ENCODE data around the gene KDELR3.

KDELR3 gene

DNA sequence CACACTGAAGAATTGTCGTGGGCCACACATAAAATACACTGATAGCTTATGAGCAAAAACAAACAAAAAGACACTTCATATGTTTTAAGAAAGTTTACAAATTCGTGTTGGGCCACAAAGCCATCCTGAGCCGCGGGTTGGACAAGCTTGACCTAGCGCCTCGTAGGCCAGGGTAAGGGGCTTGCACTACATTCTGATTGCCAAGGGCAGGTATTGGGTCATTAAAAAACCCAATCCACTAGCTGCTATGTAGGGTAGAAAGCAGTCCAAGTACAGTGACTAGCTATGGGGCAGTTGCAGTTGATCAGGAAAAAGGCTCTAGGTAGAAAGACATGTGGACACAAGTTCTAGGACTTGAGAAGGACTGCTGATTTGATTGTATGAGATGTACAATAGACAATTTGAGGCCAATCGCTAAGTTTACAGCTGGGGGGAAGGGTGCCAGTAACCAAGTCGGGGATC lies 14.0 kb downstream of the KDELR3 start:
- no peak for DNase-seq (ENCODE audit: low read depth, low spot score)

DNA sequence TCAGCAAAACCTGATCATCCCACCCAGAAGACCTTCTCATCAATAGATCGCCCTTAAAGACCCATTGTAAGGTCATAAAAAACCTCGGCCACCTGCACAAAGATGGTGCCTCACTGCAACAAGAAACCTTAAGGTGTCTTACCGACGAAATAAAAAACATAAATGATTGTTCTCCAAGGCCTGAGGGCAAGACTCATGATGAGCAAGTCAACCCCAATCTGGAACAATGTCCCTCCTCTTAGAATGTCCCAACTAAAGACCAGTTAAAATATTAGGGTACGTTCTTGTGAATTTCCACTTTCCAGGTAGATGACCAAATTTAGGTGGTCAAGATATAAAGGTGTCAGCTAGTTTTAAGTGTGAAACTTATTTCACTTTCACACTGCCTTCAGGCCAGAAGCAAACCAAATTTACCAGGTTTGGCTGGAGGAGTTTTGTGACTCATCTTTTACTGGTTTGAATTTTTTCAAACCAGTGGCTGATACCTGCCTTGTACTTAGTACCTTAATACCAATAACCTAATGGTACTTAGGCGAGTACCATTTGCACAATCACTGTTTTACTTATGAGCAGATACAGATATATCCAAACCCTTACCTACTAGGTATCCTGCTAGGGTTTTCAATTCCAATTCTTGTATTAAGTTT lies 14.9 kb downstream of the KDELR3 start:
- DNase-seq (ENCODE audit: low read depth, low spot score) = no peak

DNA sequence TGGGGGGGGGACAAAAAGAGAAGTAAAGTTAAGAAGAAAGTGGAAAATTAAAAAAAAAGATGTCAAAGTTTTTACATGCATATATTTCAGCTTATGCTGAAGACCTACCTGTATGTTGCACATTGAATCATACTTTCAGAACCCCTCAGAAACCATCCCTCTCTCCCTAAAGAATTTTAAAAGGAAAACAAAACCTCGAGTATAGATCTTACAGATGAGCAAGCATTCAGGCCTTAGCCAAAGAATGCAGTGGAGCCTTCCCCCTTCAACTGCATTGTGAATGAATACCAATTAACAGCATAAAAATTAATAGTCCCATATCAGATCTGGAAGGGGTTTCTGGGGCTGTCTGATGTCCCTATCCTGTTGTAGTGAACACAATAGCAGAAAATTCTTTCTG lies 16.3 kb downstream of the KDELR3 start:
- no peak for DNase-seq (ENCODE audit: low read depth, low spot score)

DNA sequence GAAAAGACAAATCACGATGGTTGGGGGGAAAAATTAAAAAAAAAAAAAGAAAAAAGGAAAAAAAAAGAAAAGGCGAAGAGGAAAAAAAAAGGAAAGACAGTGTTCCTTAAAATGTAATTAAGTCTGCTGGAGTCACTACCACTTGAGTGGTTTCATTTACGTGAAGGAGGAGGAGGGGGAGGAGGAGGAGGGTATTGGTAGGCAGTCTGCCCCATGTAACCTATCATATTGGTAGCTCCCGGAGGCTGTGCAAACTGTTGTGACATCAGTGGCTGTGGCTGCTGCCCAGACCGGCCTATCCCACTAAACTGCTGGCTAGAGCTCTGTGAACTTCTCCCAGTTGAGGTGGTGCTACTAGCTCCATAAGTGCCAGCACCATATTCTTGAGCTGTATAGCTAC lies 17.9 kb downstream of the KDELR3 start:
- no peak for DNase-seq (ENCODE audit: low read depth, low spot score)

DNA sequence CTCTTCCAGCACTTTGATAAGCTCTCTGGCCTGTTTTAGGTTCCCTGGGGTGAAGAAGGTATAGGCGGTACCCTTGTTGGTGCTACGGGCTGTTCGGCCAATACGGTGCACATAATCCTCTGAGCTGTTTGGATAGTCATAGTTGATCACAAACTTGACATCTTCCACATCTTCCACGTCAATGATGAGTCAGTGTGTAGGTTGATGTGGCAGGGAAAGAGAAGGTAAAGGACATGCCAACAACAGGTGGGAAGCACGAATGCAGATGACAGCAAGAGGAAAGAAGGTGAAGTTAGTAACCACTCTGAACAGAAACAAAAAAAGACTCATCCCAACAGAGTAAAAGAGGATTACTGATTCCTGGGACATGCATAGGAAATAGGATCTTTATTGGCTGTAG lies 20.1 kb downstream of the KDELR3 start:
- no peak for DNase-seq (ENCODE audit: low read depth, low spot score)

DNA sequence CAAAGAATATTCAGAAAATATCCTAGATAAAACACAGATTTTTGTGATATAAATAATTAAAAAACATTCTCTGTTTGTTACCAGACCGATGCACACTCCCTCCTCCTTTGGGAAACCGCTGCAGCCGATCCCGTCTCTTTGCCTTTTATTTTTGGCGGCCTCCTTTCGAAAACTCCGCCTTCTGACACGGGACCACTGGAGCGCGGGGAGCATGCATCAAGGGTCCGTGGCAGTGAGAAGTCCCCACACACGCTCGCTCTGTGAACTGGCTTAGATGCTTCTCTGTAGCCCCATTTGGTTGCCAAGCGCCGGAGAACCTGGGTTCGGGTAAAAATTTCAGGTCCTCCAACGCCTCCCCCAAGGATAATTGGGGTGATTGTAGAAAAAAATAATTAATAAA lies 21.2 kb downstream of the KDELR3 start:
- DNase-seq (ENCODE audit: low read depth, low spot score) = no peak

DNA sequence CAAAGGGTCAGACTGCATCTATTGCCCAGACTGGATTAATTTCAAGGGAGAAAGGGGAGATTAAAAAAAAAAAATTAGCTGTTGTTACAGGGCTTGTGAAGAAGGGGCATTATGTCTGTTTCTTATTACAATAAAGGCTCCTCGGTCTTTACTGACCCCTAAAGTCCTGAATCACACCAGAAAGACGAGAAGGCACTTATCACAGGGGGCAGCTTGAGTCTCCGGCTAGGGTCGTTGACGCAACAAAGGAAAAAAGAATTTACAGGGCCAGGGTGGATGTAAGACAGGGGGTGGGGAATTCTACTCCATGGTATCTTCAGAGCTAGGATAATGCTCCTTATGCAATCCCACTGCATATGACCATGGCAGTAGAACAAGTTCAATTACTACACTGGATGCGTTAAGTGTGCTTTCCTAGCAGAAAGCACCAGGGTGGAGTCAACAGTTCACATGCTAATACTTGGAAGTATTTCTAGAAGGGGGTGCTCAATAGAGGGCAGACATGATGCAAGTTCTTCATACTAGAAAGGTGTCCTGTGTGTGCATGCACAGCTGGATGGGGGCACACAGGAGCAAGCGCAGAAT lies 21.8 kb downstream of the KDELR3 start:
- DNase-seq (ENCODE audit: low read depth, low spot score) = no peak

DNA sequence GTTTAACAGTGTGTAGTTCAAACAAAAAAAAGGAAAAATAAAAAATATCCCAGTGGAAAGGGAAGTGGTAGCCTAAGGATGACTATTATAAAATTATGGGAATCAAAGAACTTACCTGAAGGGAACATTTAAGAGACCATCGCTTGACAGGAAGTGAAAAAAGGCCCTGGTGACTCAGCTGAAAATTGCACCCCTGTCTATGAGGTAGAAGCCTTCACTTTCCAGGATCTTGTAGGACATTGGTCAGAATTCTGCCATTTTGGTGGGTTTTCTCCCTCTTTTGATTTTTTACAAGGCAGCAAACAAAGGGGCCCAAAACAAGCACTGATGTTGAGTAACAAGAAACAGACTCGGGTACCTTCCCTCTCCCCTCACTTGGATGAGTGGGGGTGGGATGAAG lies 22.6 kb downstream of the KDELR3 start:
- DNase-seq (ENCODE audit: low read depth, low spot score) = no peak

DNA sequence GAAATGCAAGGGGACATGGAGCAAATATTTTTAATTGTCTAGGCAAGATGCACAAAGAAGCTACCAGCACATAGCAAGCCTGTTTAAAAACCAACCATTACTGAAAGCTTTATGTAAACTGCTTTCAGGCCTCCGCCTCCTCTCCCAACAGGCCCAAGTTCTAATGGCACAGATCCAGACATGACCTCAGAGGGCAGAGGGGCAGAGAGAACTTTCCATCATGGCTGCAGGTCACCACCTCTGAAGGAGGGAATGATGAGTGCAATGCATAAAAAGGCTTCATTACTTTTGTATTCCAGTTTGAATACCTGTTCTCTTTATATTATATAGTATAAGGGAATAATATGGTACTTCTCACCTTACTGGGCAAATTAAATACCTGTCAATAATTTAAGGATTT lies 23.0 kb downstream of the KDELR3 start:
- no peak for DNase-seq (ENCODE audit: low read depth, low spot score)

DNA sequence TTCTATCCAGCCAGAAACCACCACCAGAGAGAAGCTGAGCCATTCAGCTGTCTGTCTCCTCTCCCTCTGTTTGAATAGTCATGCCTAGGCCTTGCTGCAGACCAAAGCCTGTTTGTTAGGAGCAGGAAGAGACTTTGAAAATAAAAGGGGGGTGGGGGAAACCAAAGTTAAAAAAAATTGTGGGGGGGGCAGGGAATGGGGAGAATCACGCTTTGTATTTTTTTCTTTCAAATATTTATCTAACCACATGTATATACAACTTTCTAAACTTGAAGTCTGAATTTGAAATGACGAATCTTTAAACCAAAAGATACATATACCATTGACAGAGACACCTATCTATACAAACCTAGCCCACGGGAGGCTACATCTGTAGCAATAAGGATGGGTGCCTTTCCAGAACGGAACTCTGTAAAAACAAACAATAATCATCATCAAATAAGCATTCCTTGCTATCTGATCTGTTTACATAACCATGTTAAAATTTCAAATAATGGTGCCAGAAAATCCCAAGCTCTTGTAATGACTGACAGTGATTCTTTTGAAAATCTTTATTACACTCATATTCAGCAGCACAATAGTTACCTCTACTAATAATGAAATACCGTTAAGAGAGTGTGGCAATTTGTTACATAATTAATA lies 23.9 kb downstream of the KDELR3 start:
- no peak for DNase-seq (ENCODE audit: low read depth, low spot score)

DNA sequence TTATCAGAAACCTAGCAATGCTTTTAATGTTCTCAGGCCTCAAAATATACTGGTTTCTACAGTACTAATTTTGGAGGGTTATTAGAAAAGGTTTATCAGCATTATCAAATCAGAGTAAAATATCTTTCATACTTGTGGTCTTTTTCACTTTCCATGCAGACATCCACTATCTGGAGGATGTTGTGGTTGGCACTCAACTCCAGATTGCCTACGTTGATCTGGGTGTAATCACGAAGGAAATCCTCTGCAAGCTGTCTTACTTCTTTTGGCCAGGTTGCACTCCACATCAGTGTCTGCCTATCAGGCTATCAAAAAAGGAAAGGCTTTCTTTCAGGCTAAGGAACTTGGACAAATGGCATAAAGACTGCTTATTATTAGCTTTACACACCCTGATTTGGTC lies 26.6 kb downstream of the KDELR3 start:
- DNase-seq (ENCODE audit: low read depth, low spot score) = no peak

DNA sequence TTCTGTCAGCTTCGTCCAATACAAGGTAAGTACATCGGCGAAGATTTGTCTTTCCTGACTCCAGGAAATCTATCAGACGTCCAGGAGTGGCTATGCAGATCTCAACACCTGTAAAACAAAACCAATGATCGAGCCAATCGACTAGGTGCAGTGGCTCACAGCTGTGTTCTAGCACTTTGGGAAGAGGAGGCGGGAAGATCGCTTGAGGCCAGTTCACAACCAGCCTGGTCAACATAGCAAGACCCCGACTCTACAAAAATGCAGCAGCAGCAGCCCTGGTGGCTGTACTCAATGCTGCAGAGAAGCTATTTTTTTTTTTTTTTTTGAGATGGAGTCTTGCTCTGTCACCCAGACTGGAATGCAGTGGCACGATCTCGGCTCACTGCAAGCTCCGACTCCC lies 27.0 kb downstream of the KDELR3 start:
- no peak for DNase-seq (ENCODE audit: low read depth, low spot score)

DNA sequence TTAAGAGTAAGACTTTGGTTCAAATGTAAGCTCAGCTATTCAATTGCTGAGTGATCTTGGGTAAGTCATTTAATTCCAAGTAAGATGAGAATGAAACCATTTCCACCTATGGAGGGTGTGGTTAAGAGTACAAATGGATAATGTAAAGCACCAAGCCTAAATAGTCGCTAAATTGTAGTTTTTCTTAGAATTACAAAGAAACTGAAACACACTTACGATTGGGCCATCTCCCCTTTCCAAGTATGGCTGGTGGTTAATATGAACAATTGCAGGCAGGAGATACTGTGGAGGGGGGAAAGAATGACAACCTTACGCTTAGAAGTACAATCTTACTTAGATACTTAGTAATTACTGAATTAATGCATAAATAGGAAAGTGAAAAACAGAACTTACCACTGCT lies 30.0 kb downstream of the KDELR3 start:
- no peak for DNase-seq (ENCODE audit: low read depth, low spot score)

DNA sequence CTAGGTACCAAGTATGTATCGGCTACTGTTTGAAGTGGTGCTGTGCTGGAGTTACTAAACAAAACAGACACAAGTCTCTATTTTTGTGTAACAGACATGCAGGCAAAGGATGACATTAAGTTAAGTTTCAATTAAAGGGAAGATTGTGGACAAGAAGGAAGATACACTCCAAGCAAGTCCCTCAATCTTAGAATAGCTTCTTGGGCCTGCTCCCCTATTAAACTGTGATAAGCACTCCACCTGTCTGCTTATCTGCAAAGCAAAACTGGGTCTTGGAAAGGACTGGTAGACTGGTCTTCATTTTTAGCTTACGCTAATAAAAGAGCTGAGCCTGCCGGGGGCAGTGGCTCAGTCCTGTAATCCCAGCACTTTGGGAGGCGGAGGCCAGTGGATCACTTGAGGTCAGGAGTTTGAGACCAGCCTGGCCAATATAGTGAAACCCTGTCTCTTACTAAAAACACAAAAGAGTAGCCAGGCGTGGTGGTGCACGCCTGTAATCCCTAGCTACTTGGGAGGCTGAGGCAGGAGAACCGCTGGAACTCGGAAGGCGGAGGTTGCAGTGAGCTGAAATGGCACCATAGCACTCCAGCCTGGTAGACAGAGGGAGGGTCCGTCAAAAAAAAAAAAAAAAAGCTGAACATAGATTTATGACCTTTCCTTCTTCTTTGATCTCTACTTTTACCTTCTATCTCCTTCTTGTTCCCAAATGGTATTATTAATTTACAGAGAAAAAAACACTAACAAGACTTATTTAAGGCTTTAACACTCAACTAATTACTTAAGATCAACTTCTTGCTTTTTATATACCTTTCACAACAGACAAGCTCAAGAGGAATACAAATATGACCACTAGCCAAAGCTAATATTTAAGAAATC lies 34.1 kb downstream of the KDELR3 start:
- no peak for DNase-seq (ENCODE audit: low read depth, low spot score)

DNA sequence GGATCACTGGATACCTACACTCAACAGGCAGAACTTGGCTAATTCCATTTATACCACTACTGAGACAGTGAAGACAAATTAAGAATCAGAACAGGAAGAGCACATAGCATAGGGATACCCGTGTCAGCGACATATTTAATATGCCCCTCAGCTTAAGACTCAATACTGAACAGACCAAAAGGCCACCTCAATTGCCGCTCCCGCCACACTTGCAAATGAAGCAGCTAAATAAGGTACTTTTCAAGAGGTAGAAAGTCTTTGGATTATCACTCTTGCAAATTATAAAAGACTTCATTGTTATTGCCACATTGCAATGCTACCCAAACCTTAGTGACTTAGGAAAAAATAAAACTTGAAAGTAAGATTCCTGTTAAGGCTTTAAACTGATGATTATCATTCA lies 35.1 kb downstream of the KDELR3 start:
- no peak for DNase-seq (ENCODE audit: low read depth, low spot score)

DNA sequence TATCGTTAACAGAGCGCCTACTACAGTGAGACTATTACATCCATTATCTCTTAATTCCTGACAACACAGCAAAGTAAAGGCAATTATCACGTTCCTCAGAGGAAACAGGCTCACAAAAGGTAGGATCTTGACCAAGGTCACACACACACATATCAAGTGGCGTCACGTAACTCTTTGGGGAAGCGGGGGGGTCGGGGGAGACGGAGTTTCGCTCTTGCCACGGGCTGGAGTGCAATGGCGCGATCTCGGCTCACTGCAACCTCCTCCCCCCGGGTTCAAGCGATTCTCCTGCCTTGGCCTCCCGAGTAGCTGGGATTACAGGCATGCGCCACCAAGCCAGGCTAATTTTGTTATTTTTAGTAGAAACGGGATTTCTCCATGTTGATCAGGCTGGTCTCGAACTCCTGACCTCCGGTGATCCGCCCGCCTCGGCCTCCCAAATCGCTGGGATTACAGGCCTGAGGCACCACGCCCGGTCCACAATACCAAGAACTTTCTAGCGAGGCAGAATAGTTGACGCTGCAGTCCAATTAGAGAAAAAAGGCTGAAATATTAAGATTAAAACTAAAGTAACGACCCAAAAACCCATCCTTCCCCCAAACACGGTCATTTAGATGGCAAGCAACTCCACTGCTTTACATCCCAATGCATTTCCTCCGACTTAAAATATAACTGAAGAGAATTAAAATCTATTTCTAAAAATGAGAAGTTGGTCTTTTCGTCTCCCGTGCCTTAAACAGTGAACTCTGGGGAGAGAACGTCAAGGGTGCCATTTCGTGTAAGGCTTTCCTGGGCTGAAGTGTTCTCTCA lies 37.0 kb downstream of the KDELR3 start:
- no peak for DNase-seq (ENCODE audit: low read depth, low spot score)

DNA sequence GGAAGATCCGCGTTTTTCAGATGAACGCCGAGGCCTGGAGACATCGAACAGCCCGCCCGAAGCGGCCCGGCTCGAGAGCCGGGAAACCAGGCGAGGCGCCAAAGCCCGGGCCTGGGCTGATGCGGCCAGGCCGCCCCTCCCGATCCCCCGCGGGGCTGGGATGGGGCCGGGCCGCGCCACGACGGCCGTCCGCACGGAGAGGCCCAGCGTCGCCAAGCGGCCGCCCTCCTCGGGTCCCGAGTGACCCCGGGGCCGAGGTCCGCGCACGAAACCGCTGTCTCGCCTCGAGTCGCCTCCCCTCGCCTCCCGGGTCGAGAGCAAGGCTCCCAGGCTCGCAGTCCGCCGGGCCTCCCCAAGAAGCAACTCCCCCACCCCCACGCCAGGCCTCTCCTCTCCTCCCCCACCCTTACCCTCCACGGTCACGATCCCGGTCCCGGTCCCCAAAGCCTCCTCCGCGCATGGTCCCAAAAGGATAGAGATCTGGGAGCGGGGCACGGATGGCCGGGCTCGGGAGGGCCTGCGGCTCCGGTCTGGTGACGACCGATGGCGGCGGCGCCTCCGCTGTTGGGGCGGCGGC lies 37.7 kb downstream of the KDELR3 start:
- no peak for DNase-seq (ENCODE audit: low read depth, low spot score)

DNA sequence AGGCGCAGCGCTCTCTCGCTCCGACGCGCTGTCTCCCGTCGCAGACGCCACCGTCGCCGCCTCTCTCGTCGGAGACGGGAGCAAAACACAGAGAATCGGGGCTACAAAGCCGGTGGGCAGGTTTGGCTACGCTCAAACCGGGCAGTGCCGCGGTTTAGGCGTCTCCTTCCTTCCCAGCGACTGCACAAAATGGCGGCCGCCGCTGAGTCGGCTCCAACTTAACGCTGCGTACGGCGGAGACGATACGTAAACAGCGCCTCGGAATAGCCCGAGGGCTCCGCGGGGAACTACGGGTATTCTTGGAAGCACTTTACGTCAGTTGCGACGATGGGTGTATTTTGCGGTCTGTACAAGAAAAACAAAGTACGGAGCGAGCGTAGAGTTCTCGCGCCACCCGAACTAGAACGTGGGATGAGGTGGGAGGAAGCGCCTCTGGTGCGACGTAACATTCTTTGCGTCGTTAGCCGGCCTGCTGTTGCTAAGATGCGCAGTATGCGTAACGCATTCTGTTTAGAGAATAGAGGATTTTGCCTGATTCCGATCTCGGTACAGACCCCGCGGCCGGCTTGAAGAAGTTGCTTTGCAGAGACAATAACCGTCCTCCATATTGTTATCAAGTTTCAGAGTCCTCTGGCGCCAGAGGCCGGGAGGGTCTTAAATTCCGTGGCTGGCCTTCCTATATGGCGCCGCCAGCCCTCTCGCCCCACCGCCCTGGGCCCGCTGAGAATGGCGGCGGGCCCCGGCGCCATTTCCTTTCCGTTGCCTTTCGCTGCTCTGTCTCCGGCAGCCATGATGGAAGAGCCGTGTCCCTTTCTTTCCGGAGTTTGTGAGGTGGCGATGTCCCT lies 38.4 kb downstream of the KDELR3 start, which contains the start of gene DDX17:
Gene DDX17 (minus strand): TSS at position 194 of the 845 bp plus-strand sequence.
- DNase-seq (ENCODE audit: low read depth, low spot score) = peak; percentile 96

DNA sequence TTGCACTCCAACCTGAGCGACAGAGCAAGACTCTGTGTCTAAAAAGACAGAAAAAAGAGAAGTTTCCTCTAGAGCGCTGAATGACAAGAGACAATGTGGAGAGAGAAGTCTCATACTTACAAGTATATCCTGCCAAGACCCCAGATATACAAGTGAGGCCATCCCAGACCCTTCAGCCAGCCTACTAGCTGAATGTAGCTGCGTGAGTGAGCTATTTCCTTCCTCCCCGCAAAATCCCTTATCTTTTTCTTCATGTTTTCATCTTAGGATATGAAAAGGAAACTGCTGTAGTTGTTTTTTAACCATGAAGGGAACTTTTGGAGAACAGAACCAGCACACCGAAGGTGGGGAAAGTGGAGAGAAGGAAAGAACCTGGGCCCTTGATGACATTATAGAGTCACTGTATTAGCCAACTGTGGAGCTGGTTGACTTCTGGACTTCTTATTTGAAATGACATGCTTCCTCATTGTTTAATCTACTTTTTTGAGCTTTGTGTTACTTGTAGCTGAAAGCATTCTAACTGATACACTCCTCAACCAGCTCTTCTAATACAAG lies 42.6 kb downstream of the KDELR3 start:
- DNase-seq (ENCODE audit: low read depth, low spot score) = no peak

DNA sequence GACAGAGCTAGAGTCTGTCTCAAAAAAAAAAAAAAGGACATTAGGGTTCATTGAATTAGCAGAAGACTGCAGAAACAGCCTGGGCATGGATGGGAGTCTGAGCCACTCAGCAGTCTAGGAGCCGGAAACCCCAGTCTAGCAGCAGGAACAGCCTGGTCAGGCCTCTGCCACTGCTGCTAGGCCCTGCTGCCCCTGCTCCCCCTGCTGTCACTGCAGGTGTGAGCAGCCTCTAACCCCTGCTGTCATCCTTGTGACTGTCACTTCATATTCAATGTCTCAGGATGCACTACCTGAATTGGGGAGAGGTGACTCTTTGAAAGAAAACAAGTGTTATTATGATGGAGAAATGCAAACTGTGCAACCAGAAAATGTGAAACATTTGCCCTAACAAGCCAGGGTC lies 45.2 kb downstream of the KDELR3 start:
- no peak for DNase-seq (ENCODE audit: low read depth, low spot score)

Data from smooth muscle cell of the brain vasculature (primary cell).